HG03064 (cell line): Measurements from ENCODE around the gene PPP1R14C.

Experiments
- ATAC-seq: cut with Tn5 transposase; IDR thresholded peaks from one replicate; pipeline ENCODE4 v1.9.1; 2021; ENCODE audit warnings: low read depth; ENCODE audit not compliant: unreplicated experiment

The PPP1R14C gene, protein sequence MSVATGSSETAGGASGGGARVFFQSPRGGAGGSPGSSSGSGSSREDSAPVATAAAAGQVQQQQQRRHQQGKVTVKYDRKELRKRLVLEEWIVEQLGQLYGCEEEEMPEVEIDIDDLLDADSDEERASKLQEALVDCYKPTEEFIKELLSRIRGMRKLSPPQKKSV

GRCh38 chr6:150142670-150143515, at the start of gene PPP1R14C:
TSS of gene PPP1R14C (plus strand) at chr6:150143044. CDS start at chr6:150143193, 149 bp downstream.
- no peak for ATAC-seq

- no peak for ATAC-seq
Measured at GRCh38 chr6:150093397-150093796, 49.4 kb upstream of the PPP1R14C start.

- no peak for ATAC-seq
Measured at GRCh38 chr6:150098155-150098554, 44.7 kb upstream of the PPP1R14C start.

- ATAC-seq, result no peak
Measured at GRCh38 chr6:150099546-150099945, 43.3 kb upstream of the PPP1R14C start.

DNA sequence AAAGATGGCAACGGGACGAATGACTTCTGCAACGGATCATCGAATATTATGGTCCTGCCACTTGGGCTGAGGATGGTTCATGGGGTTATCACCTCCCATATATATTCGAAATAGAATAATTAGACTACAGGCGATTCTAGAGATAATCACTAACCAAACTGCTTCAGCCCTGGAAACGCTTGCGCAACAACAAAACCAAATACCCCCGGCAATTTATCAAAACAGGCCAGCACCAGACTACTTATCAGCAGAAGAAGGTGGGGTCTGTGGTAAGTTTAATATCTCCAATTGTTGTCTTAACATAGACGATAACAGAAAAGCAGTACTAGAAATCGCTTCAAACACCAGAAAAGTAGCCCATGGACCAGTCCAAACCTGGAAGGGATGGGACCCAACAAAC, 42.9 kb upstream of the PPP1R14C start:
- no peak for ATAC-seq

- ATAC-seq, result no peak
Measured at GRCh38 chr6:150100745-150101144, 42.1 kb upstream of the PPP1R14C start.

GRCh38 chr6:150102750-150103270, 40.0 kb upstream of the PPP1R14C start:
- no peak for ATAC-seq

GRCh38 chr6:150112233-150112632, 30.6 kb upstream of the PPP1R14C start:
- ATAC-seq, result no peak

GRCh38 chr6:150115769-150116168, 27.1 kb upstream of the PPP1R14C start:
- ATAC-seq, result no peak

GRCh38 chr6:150116200-150116800, 26.5 kb upstream of the PPP1R14C start:
- no peak for ATAC-seq

GRCh38 chr6:150118203-150118602, 24.6 kb upstream of the PPP1R14C start:
- no peak for ATAC-seq

DNA sequence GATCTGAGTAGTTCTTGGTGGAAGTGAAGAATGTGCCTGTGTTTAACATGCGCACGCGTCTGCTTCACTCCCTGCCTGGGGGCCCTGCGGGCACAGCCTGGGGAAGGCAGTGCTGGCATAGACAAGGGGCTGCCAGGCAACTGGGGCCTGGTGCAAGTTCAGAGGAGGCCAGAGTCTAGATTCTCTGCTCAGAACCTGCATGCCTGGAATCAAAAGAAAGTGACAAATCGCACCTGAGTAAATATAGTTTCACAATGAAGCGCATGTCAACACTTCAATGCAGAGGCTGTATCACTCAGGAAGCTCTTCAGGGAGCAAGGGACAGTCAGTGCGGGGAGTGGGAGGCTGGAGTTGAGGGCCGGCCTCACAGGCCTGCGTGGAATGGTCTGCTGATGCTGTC, 24.2 kb upstream of the PPP1R14C start:
- no peak for ATAC-seq

- no peak for ATAC-seq
Measured at GRCh38 chr6:150119173-150119572, 23.7 kb upstream of the PPP1R14C start.

DNA sequence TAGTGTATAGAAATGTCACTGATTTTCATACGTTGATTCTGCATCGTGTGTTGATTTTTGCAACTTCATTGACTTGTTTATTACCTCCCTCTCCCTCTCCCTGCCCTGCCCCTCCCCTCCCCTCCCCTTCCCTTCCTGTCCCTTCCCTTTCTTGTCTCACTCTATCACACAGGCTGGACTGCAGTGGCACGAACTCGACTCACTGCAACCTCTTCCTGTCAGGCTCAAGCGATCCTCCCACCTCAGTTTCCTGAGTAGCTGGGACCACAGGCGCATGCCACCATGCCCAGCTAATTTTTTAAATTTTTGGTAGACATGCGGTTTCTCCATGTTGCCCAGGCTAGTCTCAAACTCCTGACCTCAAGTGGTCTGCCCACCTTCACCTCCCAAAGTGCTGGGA, 19.2 kb upstream of the PPP1R14C start:
- ATAC-seq, result no peak

GRCh38 chr6:150124235-150124634, 18.6 kb upstream of the PPP1R14C start:
- ATAC-seq, result no peak

GRCh38 chr6:150126641-150127291, 16.1 kb upstream of the PPP1R14C start:
- no peak for ATAC-seq

GRCh38 chr6:150128425-150128824, 14.4 kb upstream of the PPP1R14C start:
- no peak for ATAC-seq

DNA sequence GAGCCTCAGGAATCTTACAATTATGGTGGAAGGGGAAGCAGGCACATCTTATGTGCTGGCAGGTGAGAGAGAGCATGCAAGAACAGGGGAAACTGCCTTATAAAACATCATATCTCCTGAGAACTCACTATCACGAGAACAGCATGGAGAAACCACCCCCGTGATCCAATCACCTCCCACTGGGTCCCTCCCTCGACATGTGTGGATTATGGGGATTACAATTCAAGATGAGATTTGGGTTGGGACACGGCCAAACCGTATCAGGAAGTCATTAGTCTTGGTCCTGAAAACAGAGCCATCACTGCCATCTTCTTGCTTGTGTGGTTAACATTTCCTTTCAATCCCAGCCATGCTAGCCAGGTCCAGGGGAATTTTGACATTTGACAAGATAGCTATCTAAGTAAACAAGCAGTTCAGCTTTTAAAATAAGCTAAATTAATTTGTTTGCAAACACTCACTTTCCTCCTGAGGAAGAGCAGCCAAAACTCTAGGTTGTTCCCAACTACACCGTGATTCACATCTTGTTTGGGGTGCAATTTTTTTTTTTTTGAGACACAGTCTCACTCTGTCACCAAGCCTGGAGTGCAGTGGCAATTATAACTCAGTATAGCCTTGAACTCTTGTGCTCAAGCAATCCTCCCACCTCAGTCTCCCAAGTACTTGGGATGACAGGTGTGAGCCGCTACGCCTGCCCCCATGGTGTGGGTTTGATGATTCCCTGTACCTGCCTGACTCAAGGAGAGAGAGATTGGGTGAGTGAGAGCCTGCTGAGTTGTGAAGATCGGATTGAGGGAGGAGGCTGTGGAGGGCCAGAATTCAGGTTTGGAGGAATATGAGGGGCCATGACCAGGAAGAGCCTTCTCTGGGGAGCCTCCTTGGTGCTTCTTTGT, 13.0 kb upstream of the PPP1R14C start:
- no peak for ATAC-seq

DNA sequence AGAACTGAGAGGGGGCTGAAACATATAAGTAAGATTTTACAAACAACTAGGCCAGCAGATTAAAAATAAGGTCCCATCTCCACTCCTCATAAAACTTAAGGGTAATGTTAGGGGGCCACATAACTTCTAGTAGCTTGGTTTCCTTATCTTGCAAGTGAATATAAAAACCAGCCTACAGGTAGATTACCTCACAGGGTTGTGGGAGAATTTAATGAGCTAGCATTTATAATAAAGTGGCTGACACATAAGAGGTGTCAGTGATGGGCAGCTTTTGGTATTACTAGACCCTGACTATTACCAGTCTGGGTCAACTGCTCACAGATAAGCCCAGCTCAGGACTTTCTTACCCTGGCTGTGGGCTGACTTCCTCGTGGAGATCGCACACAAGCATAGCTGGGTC, 9.2 kb upstream of the PPP1R14C start:
- ATAC-seq, result no peak
